NCI-H69 (cell line): Measurements from ENCODE around the gene SLC47A1.
A peak's percentile ranks its signal among the peaks of the same experiment; 100 is the strongest.
"Not testable (repeated sequence)": the region's sequence is repeated elsewhere in the genome, so short reads cannot be mapped to it uniquely, and the experiment has no call there.

Source experiments
- DNase-seq: peaks from one replicate; lab custom pipeline; 2025; lab: John Stamatoyannopoulos, UW

Gene SLC47A1

DNA sequence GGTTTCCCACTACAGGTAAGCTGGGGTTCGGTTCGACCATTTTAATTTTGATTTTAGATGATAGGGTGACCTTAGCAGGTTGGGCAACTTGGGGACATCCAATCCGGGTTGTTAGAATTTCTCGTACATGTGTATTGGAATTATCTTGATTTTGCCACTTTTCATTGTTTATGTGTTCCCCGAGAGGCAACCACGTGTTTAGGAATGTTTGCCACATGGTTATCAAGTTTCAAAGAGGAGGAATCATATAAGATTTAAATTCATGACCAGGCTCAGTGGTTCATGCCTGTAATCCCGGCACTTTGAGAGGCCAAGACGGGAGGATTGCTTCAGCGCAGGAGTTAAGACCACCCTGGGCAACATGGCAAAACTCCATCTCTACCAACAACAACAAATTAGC lies 10.0 kb upstream of the SLC47A1 start:
- DNase-seq = no peak

DNA sequence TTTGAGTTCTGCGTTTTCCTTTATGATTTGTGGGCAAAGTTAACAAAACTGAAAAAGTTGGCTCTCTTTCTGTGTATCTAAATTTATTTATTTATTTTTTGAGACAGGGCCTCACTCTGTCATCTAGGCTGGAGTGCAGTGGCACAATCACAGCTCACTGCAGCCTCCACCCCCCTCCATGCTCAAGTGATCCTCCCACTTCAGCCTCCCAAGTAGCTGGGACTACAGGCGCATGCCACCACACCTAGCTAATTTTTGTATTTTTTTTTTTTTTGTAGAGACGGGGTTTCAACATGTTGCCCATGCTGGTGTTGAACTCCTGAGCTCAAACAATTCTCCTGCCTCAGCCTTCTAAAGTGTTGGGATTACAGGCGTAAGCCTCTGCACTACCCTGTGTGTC lies 6.7 kb upstream of the SLC47A1 start:
- DNase-seq = not testable (repeated sequence)

DNA sequence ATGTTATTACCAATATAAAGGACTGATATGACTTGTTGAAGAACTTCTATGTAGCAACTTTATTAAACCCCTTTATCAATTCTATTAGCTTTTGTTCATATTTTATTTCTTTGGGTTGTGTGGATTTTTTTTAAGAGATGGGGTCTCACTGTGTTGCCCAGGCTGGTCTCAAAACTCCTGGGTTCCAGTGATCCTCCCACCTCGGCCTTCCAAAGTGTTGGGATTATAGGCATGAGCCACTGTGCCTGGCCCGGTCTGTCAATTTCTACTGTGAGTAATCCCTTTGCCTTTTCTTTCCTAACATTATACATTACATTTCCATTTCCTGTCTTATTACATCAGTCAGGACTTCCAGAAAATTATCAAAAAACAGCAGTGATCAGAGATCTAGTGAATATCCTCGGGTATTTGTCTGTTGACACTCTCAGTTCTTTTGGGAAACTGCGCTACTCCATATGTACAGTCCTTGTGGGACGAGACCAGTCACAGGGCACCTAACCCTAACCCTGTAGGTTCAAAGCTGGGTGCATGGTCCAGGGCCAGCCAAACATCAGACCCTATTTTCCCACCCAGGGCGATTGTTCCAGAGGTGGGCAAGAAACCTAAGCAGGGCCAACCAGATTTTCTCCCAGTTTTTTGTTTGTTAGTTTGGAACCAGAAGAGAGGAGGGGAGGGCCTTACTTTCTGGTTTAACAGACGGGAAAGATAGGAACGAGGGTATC lies 1.7 kb upstream of the SLC47A1 start:
- DNase-seq = no peak

DNA sequence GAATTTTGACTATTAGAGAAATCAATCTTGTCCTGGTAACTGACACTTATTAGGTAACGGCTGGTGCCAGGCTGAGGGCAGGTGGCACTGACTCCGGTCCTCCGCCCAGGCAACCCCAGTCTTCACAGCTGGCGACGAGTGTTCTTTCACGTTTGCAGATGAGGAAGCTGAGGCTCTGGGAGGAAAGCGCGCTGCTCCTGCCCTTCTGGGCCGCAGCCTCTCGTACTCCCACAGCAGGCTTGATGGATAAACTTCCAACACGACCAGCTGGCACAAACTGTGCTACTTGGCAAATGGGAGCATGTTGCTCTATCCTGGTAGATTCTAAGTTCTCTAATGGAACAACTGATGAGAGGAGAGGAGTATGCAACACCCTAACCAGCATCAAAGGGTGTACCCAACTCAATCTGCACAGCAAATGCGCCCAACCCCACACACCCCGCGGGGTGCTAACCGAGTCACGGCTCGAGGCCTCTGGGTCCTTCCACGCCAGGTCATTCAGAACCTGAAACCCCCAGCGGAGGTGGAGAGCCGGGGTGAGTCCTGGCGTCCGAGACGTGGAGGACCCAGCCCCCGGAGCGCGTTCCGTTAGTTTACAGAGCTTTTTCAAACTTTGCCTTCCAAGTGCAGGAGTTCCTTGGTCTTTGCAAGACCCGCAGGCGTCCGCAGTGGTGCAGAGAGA lies 477 bp upstream of the SLC47A1 start:
- no peak for DNase-seq

GRCh38 chr17:19534562-19535149 lies 1.0 kb downstream of the SLC47A1 start:
- DNase-seq = no peak

DNA sequence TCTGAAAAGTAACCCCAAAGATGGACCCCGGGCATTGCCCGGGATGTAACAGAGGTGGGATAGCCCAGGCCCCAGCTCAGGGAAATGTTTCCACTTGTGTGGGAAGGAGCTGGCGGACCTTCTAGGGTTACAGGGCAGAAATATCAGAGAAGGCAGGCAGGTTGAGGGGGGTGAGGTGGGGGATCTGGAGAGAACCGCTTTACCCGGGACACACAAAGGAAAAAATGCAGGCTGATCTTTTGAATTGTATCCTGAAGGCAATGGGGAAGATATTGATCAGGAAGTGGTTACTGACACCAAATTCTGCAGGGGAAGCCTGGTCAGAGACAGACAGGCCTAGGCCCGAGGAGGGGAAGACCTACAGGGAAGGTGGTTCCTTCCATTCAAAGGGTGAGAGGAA lies 3.5 kb downstream of the SLC47A1 start:
- DNase-seq = no peak

- peak; percentile 55 for DNase-seq
These were observed 4.7 kb downstream of the SLC47A1 start for GRCh38 chr17:19538095-19539039.

DNA sequence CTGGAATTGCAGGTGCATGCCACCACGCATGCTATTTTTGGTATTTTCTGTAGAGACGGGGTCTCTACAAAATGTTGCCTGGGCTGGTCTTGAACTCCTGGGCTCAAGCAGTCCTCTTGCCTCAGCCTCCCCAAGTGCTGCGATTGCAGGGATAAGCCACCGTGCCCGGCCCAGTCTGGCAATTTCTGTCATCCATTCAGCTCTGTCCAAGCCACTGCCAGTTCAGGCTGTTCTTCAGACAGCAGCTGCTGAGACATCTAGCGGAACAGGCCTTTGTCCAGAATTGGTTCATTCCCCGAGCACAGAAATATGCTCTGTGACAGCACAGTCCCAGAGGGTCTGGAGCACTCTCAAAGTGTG lies 5.4 kb downstream of the SLC47A1 start:
- DNase-seq = no peak

GRCh38 chr17:19539841-19540311 lies 6.2 kb downstream of the SLC47A1 start:
- DNase-seq = peak; percentile 5

DNA sequence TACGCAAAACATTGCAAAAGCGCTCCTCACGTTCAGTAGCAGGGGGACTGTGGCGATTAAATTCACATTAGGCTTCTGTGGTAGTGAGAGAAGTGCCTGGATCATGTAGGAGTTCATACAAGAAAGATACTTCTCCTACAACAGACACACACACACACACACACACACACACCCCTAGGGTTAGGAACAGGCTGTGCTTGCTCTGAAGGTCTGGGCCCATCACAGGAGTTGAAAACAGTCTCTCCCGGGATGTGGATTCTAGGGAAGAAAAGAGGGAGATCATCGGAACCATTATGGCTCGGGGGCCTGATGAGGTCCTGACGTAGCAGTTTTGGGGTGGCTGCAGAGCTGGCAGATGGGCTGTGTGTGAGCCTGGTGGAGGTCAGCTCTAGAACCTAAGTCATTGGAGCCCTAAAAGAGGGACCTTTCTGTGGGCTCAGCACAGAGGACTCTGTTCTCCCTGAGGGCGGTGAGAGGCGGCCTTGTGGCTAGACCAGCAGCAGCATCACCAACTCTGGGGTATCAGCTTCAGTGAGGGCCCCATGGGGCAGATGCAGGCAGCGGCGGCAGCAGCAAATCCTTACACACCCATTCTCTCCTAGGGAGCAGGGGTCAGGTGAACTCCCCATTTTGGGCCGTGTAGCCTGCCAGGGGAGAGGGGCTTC lies 7.2 kb downstream of the SLC47A1 start:
- no peak for DNase-seq

- DNase-seq = no peak
These were observed 7.8 kb downstream of the SLC47A1 start for GRCh38 chr17:19541445-19541844.

- DNase-seq = no peak
These were observed 8.6 kb downstream of the SLC47A1 start for GRCh38 chr17:19542247-19542646.

DNA sequence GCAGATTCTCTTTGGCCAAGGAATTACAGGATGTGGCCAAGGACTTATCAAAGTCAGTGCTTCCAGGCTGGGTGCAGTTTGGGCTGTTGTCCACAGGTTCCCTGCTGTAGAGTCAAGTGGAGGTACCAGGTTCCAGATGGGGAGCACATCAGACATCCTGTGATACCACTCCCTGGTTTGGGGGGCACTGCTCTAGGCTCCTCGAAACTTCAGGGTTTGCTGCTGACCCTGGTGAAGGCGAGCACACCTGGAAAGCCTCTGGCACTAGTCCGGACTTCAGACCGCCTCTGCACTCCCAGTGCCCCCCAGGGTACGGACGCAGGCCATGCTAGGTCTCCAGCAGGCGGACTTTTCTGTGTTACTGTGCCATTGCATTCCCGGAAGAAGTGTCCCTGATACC lies 10.7 kb downstream of the SLC47A1 start:
- DNase-seq = no peak

- DNase-seq = peak; percentile 19
These were observed 12.8 kb downstream of the SLC47A1 start for GRCh38 chr17:19546289-19547065.

GRCh38 chr17:19549746-19550623 lies 16.3 kb downstream of the SLC47A1 start:
- DNase-seq = no peak

DNA sequence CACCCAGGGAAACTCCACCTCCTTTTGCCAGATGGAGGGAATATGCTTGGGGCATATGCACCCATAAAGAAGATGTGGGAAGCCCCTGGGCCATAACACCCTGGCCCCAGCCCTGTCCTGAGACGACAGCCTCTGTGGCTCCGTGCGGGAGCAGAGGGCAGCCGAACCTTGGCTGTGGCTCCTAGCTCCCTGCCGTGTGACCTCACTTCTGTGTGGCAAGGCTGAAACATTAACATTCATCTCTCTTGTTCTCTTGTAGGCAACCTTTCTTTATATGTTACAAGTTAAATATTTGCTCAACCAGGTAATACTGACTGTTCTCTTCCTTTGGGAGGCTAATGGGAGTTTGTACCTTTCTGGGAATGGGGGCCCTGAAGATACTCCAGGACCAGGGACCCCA lies 17.5 kb downstream of the SLC47A1 start:
- peak; percentile 49 for DNase-seq

GRCh38 chr17:19551591-19552148 lies 18.0 kb downstream of the SLC47A1 start:
- no peak for DNase-seq

- DNase-seq = no peak
These were observed 19.4 kb downstream of the SLC47A1 start for GRCh38 chr17:19553036-19553435.

GRCh38 chr17:19554393-19554792 lies 20.7 kb downstream of the SLC47A1 start:
- no peak for DNase-seq
